H1 (cell line): ENCODE results near the gene PSG1. TPM values are rescaled to one million over a fixed set of nuclear protein-coding genes. Genes with fewer than 3 reads are reported as not detected.

ENCODE experiments used
- ATF3 ChIP-seq: IDR thresholded peaks from 2 replicates; pipeline ENCODE4 v1.6.1; 2011; ENCODE audit warnings: low read depth, mild to moderate bottlenecking, low read length; ENCODE audit not compliant: insufficient read depth
- BACH1 ChIP-seq: IDR thresholded peaks from 2 replicates; pipeline ENCODE4 v1.6.1; 2012; ENCODE audit warnings: low read length, improper control_type of control experiment
- CTCF ChIP-seq, 3 experiments: IDR thresholded peaks; 1 replicate in 2 of 3; 2 replicates in 1 of 3; pipeline versions ENCODE4 v1.5.1 to v1.6.1; 2011; ENCODE audit warnings: low read length in 3 of 3, mild to moderate bottlenecking in 3 of 3, inconsistent platforms in 2 of 3, low read depth in 1 of 3, moderate library complexity in 1 of 3; ENCODE audit not compliant: insufficient read depth in 1 of 3; ENCODE audit errors: control extremely low read depth in 1 of 3
- MAX ChIP-seq: IDR thresholded peaks from 2 replicates; pipeline ENCODE4 v1.6.1; 2012; ENCODE audit warnings: inconsistent platforms
- RXRA ChIP-seq: IDR thresholded peaks from 2 replicates; pipeline ENCODE4 v1.6.1; 2011; ENCODE audit warnings: low read depth, mild to moderate bottlenecking, low read length, moderate library complexity; ENCODE audit not compliant: insufficient read depth
- SIRT6 ChIP-seq: IDR thresholded peaks from one replicate; pipeline ENCODE4 v1.7.1; 2012; ENCODE audit warnings: low read length, inconsistent platforms
- TEAD4 ChIP-seq: IDR thresholded peaks from 2 replicates; pipeline ENCODE4 v1.6.1; 2012; ENCODE audit warnings: low read depth, low read length, inconsistent platforms, mixed read lengths
- polyA plus RNA-seq, 7 experiments: library from polyadenylated mRNA; depleted of rRNA in 3 of 7; stranded (reverse) in 5 of 7; unstranded in 2 of 7; fragments of >200 nt in 5 of 7; fragments of 200-250 nt in 2 of 7; gene quantifications; 1 replicate in 5 of 7; 2 replicates in 1 of 7; 4 replicates in 1 of 7; pipeline versions ENCODE4 v1.2.1 to v1.2.3, GENCODE V29; 2011 to 2013; ENCODE audit warnings: missing spikeins in 2 of 7, mixed read lengths in 2 of 7
- total RNA-seq: library from RNA; stranded (reverse); fragmentation: NEBNext Ultra II Directional; extraction: Animal tissue kit (Norgen Biotek cat#: 25700); gene quantifications from 2 replicates; pipeline ENCODE4 v1.2.1, GENCODE V29; 2021

PSG1 gene
- total and polyA plus RNA-seq, 2 of the 8 experiments (the other 6 are each of a cell fraction or from before 2014, with no cell fraction given), result not detected

- TF ChIP-seq RXRA, result no peak
- no peak for TF ChIP-seq MAX
- no peak for TF ChIP-seq ATF3
- no peak for TF ChIP-seq BACH1
- no peak for TF ChIP-seq TEAD4
- TF ChIP-seq SIRT6, result no peak
- no peak for TF ChIP-seq CTCF (IDR thresholded peaks at IDR 0.05; ENCODE audit: control extremely low read depth in 1 of 3, insufficient read depth in 1 of 3, low read depth in 1 of 3, low read length in 3 of 3)
Observed at GRCh38 chr19:42879613-42880012, at the start of gene PSG1 (continued).
